Kidney tubule cell (primary cell): ENCODE data around the gene HHATL.

Experiments used
- DNase-seq: peaks from one replicate; pipeline ENCODE4 v3.0.0-alpha.2; 2018; ENCODE audit warnings: low spot score

Gene HHATL

DNA sequence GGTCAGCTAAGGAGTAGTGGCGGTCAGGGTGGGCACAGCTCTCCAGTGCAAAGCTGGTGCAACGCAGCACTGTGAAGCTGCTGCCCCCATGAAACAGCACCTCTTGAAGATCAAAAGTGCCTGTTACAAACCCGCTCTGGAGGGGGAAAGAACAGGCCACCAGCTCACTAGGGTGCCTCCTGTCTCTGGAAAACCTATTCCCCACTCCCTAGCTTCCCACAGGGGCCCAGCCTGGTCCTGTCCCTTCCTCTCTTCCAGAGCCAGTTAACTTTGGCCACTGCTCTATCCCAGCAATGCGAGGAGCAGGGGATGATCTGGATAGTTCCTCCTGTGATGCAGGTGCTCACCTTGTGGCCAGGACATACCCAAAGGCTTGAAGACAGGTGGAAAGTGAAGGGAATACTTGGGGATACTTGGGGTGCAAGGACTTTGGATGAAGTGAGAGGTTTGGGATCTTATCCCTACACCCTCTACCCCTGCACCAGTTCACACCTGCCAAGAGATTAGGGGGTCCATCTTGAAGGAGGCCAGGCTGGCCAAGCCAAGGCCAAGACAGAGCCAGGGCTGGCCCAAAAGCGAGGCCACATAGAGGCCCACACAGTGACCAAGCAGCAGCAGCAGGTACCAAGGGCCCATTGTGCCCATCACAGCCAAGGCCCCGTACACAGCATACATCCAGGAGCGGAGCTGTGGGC, 4.2 kb downstream of the HHATL start:
- DNase-seq: no peak

DNA sequence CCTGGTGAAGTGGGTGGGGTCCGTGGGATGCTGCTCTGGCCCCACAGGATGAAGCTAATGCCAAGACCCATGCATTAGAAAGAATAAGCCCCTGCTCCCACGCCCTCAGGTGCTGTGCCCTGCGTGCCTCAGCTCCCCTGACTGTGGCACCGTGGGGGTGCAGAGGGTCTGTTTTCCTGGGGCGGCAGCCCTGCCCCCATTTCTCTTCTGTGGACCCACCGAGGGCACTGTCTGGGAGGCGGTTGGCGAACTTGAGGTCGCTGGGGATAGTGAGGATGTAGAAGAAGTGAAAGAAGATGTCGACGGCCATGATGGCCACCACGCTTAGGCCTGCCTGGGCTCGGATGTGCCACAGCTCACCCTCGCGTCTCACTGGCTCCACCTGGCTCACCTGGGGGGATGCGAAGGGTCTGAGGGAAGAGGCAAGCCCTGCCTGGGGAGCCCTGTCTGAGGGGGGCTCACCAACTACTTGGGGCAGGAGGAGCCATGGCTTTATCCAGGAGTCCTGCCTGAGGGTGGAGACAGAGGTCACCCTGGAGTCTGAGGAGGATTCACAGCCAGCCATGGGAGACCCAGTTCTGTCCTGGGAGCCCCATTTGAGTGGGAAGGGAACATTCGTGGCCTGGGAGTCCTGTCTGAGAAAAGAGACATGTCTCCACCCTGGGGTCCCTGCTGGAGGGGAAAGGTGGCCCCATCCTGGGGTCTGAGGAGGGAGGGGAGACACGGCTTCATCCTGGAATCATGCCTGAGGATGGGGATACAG, 5.1 kb downstream of the HHATL start:
- no peak for DNase-seq

DNA sequence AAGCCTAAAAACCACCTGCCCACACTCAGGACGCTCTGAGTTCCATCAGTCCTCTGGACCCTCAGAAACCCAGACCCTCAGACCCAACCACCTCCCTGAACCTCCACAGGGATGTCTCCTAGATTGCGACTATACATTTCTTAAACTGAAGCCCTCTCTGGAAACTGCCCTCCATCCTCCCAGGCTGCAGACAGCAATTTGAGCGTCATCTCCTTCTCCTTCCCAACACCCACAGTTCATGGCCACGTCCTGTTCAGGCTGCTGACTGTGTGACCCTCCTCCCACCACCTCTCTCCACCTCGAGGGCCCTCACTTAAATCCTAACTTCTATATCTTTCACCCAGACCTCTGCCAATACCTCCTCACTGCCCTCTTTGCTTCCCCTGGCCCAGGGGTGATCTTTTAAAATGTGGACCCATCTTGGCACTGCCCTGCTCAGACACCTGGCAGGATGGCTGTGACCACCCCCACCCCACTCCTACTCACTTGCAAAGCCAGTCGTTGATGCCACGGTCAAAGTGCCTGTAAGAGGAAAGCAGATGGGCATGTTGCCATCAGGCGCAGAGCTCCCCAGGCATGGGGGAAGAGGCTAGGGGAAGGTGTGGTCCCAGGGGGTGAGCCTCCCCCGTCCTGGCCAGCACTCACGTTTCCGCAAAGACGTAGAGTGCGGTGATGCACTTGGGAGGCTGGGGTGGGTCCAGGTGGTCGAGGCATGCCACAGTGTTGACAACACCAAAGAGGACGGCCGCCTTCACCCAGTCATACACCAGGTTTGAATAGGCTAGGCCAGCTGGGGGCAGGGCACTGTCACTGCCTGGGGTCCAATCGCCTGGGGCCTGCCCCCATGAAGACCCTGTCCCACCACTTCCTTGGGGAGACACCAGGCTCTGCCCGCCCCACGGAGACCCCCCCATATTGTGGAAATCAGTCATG, 6.0 kb downstream of the HHATL start:
- no peak for DNase-seq

DNA sequence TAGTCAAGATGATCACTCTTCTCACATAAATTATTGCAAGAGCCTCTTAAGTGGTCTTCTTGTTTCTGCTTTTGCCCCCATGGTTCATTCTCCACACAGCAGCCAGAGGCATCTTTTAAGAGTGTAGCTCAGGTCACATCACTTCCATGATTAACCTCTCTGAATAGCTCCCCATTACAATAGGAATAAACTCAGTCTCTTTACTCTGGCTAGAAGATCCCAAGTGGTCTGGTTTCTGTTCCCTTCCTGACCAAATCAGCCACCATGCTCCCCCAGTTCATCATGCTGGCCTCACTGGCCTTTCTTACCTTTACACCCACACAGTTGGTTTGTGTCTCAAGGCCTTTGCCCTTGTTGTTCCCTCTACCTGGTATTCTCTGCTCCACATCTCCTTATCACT, 8.2 kb downstream of the HHATL start:
- DNase-seq: no peak

DNA sequence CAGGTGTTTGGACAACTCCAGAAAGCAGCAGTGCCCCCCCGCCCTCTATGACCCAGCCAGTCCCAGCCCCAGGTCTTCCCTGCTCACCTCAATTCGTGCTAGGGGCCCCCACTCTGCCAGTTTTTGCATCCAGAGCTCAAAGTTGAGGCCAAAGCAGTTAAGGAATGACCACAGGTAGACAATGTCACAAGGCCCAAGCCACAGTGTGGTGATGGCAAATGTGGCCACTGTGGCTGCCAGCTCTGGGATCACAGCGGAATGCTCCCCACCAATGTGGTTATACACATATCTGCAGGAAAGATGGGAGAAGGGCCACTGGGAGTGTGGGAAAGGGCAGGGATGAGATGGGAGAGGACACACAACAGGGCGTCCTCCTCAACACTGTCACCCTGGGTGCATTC, 9.1 kb downstream of the HHATL start:
- no peak for DNase-seq

DNA sequence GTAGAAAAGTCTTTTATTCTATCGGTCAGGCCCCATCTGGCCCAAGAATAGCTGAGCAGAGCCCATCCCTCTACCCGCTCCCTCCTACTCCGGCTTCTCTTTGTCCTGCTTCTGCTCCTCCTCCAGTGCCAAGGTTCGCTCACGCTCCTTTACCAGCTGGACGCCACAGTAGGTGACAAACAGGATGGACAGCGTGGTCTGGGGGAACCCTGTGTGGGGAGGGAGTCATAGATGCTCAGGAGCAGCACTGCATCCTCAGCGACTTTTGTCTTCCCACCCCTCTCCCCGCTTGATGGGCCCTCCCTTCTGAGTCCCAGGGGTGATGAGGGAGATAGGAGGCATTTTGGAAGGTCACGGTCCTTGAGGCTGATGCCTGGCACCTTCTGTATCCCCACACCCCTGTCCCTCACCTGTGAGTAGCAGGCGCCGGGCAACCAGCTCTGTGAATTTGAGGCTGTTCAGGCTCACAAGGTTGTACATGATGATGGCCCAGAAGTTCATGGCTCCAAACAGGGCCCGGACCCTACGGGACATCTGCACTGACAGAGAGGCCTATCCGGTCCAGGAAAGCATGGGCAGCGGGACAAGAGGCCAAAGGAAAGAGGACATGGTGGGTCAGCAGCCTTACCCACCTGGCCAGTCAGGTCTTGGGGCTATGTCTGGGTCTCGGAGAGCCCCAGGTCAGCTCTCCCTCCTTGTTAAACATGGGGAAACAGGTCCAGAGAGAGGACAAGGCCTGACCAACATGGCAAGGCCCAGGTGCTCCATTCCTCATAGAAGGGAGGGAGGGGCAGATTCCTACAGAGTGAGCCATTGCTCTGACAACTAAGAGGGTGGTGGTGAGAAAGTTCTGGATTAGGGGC, 9.7 kb downstream of the HHATL start:
- no peak for DNase-seq

DNA sequence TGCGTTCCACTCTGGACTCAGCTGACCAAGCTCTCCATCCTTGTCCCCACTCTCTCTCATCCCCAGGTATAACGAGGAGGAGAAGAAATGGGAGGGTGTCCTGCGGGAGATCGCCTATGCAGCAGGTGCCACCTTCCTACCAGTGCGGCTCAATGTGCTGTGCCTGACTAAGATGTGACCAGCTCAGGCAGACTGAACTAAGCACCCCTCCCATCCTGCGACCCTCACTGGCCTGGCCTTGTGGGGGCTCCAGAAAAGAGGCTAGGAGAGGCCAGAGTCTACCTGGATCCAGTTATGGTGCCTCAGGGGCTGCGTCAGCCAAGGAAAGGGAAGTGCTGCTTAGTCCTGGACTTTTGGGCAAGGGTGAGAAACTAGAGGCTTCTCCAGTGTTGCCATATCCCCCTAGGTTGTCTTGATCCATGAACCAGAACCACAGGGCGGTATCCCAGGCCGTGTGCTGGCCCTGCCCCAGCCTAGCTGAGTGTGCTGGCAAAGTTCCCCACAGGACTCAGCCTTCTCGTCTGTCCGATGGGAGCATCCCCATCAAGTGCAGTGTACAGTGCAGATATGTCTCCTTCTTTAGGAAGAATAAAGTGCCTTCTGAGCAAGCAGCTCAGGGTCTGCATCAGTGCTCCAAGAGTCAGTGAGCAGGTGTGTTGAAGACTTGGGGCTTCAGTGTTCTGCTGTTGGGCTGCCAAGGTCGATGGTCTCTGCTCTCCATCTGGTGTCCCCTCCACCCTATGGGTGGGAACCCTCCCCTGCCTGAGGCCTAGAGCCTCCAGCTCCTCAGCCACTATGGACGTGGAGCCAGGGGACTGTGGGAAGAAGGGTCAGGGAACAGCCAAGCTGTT, 10.6 kb downstream of the HHATL start:
- DNase-seq: no peak

DNA sequence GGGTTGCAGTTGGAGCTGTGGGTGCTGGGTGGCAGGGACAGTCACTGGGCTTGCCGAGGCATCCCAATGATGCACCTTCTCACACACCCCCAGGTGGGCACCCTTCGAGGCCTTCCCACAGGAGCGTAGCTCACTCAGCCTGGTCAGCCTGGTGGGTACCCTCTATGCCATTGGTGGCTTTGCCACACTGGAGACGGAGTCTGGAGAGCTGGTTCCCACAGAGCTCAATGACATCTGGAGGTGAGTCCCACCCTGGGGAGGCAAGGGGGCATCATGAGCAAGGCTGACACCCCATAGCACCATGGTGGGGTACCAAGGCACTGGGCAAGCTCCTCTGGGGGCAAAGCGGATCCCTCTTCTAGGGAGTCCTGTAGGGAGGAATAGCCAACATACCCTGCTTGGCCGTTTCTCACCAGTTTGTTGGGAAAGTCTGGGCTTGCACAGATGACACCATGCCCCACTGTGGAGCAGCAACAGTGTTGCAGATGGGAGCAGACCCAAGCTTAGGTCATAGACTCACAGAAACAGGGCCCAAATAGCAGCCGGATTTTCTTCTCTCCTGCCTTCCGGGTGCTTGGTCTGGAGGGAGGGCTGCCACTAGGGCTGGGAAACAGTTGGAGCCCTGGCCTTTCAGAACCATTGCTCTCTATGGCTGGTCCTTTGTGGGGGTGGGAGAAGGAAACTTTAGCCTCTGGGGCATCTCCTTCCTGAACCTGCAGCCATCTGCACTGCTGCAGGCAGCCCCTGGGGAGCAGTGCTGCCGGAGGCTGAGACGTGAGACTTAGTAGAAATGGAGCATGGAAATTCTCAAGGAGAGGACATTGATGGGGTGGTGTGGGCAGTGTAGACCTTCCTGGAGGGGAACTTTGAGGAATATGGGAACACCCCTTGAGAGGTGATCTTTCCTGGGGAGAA, 11.6 kb downstream of the HHATL start:
- DNase-seq: no peak

DNA sequence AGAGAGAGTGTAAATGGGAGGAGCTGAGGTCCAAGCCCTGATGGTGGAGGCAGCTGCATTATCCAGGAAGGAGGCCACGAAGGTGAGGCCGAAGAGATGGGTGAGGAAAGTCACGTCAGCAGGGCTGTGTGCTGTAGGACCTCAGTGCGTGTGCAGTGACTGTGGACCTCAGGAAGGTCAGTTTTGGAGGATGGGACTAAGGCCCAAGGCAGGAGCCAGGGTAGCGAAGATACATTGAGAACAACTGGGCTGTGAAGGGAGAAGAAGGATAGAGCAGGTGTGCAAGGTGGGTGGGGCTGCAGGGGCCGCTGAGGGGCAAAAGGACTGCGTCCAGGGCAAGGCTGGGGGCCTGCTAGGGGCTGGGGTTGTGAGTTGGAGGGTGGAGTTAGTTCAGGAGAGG, 12.4 kb downstream of the HHATL start:
- DNase-seq: no peak

DNA sequence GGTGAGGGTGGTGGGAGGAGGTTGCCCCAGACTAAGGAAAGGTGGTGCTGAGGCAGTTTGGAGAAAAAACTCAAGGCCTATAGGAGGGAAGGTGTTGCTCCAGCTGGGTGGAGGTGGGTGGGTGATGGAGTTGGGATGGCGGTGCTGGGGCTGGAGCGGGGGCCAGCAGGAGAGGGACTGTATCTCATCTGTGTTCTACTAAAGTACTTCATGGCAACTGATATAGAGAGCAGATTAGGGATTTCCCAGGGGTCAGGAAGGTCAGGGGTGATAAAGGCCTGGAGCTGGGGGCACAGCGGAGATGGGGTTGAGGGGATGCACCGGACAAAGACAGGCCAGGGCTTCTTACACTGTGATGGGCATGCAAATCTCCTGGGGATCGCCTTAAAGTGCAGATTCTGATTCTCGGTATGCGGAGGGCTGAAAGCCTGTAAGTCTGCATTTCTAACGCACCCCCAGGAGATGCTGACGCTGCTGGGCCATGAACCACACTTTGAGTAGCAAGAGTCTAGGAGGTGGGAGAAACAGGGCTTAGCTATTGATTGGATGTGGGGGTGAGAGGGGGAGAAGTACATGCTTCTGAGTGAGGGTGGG, 13.1 kb downstream of the HHATL start:
- DNase-seq: no peak

DNA sequence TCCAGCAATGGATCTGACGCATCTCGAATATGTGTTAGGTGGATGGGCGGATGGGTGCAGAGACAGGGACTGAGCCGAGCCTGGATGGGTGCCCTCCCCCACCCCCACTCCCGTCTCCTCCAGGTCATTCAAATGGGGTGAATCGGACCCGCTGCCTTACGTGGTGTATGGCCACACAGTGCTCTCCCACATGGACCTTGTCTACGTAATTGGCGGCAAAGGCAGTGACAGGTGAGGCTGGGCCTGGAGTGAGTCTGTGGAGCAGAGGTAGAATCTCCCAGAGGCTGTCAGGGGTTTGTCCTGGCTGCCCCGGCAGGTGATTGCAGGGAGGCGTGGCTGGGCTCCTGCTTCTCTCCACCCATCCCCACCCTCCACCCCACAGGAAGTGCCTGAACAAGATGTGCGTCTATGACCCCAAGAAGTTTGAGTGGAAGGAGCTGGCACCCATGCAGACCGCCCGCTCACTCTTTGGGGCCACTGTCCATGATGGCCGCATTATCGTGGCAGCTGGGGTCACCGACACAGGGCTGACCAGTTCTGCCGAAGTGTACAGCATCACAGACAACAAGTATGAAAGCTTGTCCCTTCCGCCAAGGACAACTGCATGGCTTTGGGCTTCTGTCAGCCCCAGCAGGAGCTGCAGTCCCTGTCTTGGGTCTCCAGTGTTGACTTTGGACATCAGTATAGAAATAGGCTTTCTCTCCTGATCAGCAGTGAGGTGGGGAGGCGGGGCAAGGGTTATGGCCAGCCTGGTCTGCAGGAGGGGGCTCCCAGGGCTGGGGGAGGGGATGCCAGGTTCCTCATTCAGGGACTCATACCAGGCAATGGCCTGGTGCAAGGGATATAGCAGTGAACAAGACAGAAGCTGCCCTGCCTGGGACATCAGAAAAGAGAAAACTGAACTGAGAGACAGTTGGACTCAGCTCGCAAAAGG, 13.8 kb downstream of the HHATL start:
- DNase-seq: no peak

DNA sequence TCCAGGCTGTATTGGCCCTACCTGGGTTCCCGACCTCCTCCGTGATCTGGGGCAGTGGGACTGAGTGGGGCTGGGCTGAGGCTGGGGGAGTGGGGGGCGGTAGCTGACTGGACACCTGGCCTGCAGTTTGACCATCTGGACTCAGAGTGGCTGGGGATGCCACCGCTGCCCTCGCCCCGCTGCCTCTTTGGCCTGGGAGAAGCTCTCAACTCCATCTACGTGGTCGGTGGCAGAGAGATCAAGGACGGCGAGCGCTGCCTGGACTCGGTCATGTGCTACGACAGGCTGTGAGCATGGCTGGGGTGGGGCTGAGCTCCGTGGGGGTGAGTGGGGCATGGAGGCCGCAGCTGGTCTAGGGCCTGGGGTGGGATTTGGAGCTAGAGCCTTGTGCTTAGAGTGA, 14.6 kb downstream of the HHATL start:
- no peak for DNase-seq

DNA sequence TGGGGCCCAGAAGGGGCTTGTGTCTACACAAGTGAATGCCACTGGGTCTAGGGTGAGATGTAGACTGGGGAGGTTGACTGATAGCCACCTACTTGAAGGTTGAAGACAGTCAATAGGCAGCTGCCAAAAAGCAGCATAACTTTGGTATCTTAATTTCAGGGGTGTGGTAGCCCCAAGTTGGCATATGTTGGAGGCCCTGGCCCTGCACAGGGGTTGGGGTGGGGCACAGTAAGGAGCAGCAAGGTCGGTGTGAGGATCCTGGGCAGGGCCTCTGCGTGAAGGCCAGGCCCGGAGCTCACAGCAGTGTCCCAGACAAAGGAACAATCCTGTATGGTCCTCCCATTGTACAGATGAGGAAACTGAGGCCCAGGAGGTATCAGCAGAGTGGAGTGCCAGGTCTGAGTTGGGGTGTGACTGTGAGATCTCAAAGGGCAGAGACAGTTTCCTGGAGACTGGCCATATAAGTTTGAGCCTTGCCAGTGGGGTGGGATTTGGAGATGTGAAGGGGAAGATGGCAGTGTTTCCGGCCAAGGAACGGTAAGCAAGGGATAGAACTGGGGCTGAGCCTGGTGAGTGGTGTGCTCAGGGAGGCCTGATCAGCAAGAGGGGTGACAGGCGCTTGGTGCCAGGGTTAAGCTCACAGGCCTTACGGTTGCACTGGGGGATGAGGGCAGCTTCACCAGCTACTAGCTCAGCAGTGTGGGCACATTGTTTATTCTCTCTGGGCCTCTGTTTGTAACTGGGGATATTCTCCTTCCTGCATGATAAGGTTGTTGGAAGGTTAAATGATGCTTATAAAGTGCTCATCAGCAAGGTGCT, 15.6 kb downstream of the HHATL start:
- DNase-seq: no peak

DNA sequence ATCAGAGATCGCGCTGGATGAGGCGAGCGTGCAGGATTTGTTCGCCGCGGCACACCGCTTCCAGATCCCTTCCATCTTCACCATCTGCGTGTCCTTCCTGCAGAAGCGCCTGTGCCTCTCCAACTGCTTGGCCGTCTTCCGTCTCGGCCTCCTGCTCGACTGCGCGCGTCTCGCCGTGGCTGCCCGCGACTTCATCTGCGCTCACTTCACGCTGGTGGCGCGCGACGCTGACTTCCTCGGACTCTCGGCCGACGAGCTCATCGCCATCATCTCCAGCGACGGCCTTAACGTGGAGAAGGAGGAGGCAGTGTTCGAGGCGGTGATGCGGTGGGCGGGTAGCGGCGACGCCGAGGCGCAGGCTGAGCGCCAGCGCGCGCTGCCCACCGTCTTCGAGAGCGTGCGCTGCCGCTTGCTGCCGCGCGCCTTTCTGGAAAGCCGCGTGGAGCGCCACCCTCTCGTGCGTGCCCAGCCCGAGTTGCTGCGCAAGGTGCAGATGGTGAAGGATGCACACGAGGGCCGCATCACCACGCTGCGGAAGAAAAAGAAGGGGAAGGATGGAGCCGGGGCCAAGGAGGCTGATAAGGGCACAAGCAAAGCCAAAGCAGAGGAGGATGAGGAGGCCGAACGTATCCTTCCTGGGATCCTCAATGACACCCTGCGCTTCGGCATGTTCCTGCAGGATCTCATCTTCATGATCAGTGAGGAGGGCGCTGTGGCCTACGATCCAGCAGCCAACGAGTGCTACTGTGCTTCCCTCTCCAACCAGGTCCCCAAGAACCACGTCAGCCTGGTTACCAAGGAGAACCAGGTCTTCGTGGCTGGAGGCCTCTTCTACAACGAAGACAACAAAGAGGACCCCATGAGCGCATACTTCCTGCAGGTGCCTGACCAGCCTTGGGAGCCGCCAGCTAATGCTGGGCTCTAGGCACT, 16.4 kb downstream of the HHATL start:
- no peak for DNase-seq

DNA sequence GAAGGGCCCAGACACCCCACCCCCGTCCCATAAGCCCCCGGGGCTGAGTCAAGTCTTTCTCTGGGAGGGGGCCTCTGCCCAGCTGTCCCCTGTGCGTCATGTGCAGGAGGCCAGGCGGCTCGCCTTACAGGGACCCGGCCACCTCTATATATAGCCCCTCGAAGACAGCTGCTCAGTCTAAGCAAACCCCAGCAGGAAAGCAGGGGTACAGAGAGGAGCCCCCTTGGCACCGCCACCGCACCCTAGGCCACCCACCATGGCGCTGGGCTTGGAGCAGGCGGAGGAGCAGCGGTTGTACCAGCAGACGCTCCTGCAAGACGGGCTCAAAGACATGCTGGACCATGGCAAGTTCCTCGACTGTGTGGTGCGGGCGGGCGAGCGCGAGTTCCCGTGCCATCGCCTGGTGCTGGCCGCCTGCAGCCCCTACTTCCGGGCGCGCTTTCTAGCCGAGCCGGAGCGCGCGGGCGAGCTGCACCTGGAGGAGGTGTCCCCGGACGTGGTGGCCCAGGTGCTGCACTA, 17.2 kb downstream of the HHATL start, which contains the start of gene KLHL40:
Gene KLHL40 (plus strand): TSS at position 175 of the 519 bp plus-strand sequence. CDS start 82 bp downstream, at position 257.
- no peak for DNase-seq
